NB4 (cell line): ENCODE data around the gene MOB1B.
"Not testable (repeated sequence)": the region's sequence is repeated elsewhere in the genome, so short reads cannot be mapped to it uniquely, and the experiment has no call there.

Source experiments
- POLR2A ChIP-seq: IDR thresholded peaks from 2 replicates; pipeline ENCODE4 v1.6.1; 2011; ENCODE audit warnings: mild to moderate bottlenecking; ENCODE audit not compliant: insufficient read length; ENCODE audit errors: extremely low read depth
- TF ChIP-seq, protein P1 (sequence below): IDR thresholded peaks from one replicate; pipeline ENCODE4 v1.5.1; 2012; ENCODE audit warnings: low read depth, low read length
- TF ChIP-seq, protein P2 (sequence below): IDR thresholded peaks from 2 replicates; pipeline ENCODE4 v1.6.1; 2011; ENCODE audit warnings: low read depth, low read length

DNA sequence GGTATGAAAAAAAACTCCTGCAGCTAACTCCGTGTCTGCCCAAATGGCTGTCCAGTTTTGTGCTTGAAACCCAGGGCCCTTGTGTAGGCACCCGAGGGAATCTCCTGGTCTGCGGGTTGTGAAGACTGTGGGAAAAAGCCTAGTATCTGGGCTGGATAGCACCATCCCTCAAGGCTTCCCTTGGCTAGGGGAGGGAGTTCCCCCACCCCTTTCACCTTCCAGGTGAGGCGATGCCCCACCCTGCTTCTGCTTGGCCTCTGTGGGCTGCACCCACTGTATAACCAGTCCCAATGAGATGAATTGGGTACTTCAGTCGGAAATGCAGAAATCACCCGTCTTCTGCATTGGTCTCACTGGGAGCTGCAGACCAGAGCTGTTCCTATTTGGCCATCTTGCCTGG, 102.9 kb downstream of the MOB1B start:
- TF ChIP-seq, protein P1, sequence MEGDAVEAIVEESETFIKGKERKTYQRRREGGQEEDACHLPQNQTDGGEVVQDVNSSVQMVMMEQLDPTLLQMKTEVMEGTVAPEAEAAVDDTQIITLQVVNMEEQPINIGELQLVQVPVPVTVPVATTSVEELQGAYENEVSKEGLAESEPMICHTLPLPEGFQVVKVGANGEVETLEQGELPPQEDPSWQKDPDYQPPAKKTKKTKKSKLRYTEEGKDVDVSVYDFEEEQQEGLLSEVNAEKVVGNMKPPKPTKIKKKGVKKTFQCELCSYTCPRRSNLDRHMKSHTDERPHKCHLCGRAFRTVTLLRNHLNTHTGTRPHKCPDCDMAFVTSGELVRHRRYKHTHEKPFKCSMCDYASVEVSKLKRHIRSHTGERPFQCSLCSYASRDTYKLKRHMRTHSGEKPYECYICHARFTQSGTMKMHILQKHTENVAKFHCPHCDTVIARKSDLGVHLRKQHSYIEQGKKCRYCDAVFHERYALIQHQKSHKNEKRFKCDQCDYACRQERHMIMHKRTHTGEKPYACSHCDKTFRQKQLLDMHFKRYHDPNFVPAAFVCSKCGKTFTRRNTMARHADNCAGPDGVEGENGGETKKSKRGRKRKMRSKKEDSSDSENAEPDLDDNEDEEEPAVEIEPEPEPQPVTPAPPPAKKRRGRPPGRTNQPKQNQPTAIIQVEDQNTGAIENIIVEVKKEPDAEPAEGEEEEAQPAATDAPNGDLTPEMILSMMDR: not testable (repeated sequence)
- TF ChIP-seq POLR2A: not testable (repeated sequence)
- TF ChIP-seq, protein P2, sequence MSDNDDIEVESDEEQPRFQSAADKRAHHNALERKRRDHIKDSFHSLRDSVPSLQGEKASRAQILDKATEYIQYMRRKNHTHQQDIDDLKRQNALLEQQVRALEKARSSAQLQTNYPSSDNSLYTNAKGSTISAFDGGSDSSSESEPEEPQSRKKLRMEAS: not testable (repeated sequence)
